Glutamatergic neuron (in vitro differentiated cells): ENCODE results near the gene PTPRT. TPM values are rescaled to one million over a fixed set of nuclear protein-coding genes. Genes with fewer than 3 reads are reported as not detected.

Experiments used
- DNase-seq: peaks from one replicate; pipeline ENCODE4 v3.0.0; 2022
- H3K27ac Mint-ChIP-seq: one replicate; pipeline ENCODE4 v1.8.0; 2020; ENCODE audit warnings: mild to moderate bottlenecking, mixed read lengths, inconsistent platforms; ENCODE audit not compliant: unreplicated experiment
- H3K27me3 Mint-ChIP-seq: one replicate; pipeline ENCODE4 v1.8.0; 2020; ENCODE audit warnings: mild to moderate bottlenecking, moderate library complexity, mixed read lengths, inconsistent platforms; ENCODE audit not compliant: unreplicated experiment
- H3K36me3 Mint-ChIP-seq: one replicate; pipeline ENCODE4 v1.8.0; 2020; ENCODE audit warnings: mild to moderate bottlenecking, mixed read lengths, inconsistent platforms; ENCODE audit not compliant: unreplicated experiment
- H3K4me1 Mint-ChIP-seq: one replicate; pipeline ENCODE4 v1.8.0; 2020; ENCODE audit warnings: mild to moderate bottlenecking, low read depth, mixed read lengths, inconsistent platforms; ENCODE audit not compliant: unreplicated experiment
- H3K4me3 Mint-ChIP-seq: one replicate; pipeline ENCODE4 v1.8.0; 2020; ENCODE audit warnings: mild to moderate bottlenecking, mixed read lengths, inconsistent platforms; ENCODE audit not compliant: unreplicated experiment
- H3K9me3 Mint-ChIP-seq: one replicate; pipeline ENCODE4 v1.8.0; 2020; ENCODE audit warnings: mild to moderate bottlenecking, moderate library complexity, mixed read lengths, inconsistent platforms; ENCODE audit not compliant: unreplicated experiment
- CTCF ChIP-seq: fragments of 200-600 bp; sonication (generic); IDR thresholded peaks from one replicate; pipeline ENCODE4 v1.5.0; 2021; ENCODE audit not compliant: partially characterized antibody, unreplicated experiment
- total RNA-seq: library from RNA; stranded (reverse); fragmentation: NEBNext Ultra II Directional; extraction: Animal tissue kit (Norgen Biotek cat#: 25700); gene quantifications from one replicate; pipeline ENCODE4 v1.2.1, GENCODE V29; 2021; ENCODE audit not compliant: unreplicated experiment

The PTPRT gene
- total RNA-seq, 1 donor from 2014 or later: 1.9 TPM

- peaks cover 1% of the 10 kb centered on the region for H3K9me3 Mint-ChIP-seq
- peaks cover 2% of the 10 kb centered on the region for H3K27me3 Mint-ChIP-seq
- DNase-seq: no peak
- no peak overlapping the region for H3K27ac Mint-ChIP-seq
- no peaks in the 10 kb centered on the region for H3K36me3 Mint-ChIP-seq
- peaks cover 6% of the 10 kb centered on the region for H3K4me1 Mint-ChIP-seq
- no peak overlapping the region for H3K4me3 Mint-ChIP-seq
- no peak for TF ChIP-seq CTCF
These were observed 1025.4 kb downstream of the PTPRT start for GRCh38 chr20:42164121-42164890.

GRCh38 chr20:42161228-42161829, 1028.4 kb downstream of the PTPRT start:
- no peaks in the 10 kb centered on the region for H3K36me3 Mint-ChIP-seq
- H3K4me1 Mint-ChIP-seq: peaks cover 6% of the 10 kb centered on the region
- no peak overlapping the region for H3K27ac Mint-ChIP-seq
- H3K4me3 Mint-ChIP-seq: no peak overlapping the region
- no peak for TF ChIP-seq CTCF
- DNase-seq: no peak
- H3K27me3 Mint-ChIP-seq: peaks cover 3% of the 10 kb centered on the region
- no peaks in the 10 kb centered on the region for H3K9me3 Mint-ChIP-seq

GRCh38 chr20:42159808-42160207, 1029.9 kb downstream of the PTPRT start:
- Mint-ChIP-seq H3K4me1 (peaks cover 6% of the 10 kb centered on the region), H3K27ac (no peak overlapping the region), H3K9me3 (no peaks in the 10 kb centered on the region), H3K36me3 (no peaks in the 10 kb centered on the region), H3K4me3 (no peak overlapping the region), H3K27me3 (peaks cover 3% of the 10 kb centered on the region)
- no peak for DNase-seq
- no peak for TF ChIP-seq CTCF

- Mint-ChIP-seq H3K9me3 (no peaks in the 10 kb centered on the region), H3K4me1 (peaks cover 9% of the 10 kb centered on the region)
These were observed 1031.4 kb downstream of the PTPRT start for GRCh38 chr20:42158272-42158671.

More at GRCh38 chr20:42158272-42158671, 1031.4 kb downstream of the PTPRT start:
- Mint-ChIP-seq H3K27me3 (peaks cover 3% of the 10 kb centered on the region), H3K4me3 (no peak overlapping the region), H3K36me3 (no peaks in the 10 kb centered on the region), H3K27ac (no peak overlapping the region)
- no peak for DNase-seq
- TF ChIP-seq CTCF: no peak
